Raji (cell line): ENCODE results near the gene CDKN1B.

Source experiments
- POLR2A ChIP-seq: IDR thresholded peaks from 2 replicates; pipeline ENCODE4 v1.6.1; 2011; ENCODE audit warnings: low read depth, low read length, control low read depth; ENCODE audit not compliant: insufficient read depth

The CDKN1B gene

DNA sequence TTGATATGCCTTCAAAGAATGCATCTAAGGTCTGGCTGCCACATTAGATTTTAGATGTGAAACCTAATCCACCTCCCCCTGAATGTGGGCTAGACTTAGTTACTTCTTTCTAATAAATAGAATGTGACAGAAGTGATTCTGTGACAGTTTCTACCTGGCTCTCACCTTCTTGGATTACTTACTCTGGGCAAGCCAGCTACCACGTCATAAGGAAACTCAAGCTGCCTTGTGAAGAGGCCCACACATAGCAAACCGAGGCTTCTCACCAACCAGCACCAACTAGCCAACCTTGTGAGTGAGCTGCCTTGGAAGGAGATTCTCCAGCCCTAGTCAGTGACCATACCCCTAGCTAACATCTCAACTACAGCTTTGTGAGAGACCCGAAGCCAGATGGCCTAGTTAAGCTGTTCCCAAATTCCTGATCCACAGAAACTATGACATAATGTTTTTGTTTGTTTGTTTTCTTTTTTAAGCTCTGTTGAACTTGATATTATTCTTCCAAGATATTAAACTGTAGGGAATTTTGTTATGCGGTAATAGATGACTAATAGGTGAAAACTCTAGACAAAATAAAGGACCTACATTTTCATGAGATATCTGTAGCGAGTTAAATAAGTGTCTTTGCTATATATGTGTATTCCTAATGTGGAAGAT is 27.4 kb upstream of the CDKN1B start:
- TF ChIP-seq POLR2A, result no peak

DNA sequence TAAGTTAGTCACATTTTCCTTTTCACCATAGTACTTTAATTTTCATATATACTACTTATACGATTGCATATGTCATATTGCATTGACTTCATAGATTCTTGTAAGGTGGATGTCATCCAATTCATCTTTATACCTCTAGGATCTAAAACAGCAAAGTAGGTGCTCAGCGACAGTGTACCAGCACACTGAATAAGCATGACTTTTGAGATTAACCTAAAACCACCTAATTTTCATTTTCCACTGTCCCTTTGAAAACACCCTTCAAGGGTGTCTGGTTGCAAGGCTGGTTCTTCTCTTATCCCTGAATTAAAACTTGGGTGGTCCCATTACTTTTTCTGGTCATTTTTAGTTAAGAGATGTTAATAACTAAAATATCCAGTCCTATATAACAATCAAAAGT is 25.6 kb upstream of the CDKN1B start:
- TF ChIP-seq POLR2A, result no peak

DNA sequence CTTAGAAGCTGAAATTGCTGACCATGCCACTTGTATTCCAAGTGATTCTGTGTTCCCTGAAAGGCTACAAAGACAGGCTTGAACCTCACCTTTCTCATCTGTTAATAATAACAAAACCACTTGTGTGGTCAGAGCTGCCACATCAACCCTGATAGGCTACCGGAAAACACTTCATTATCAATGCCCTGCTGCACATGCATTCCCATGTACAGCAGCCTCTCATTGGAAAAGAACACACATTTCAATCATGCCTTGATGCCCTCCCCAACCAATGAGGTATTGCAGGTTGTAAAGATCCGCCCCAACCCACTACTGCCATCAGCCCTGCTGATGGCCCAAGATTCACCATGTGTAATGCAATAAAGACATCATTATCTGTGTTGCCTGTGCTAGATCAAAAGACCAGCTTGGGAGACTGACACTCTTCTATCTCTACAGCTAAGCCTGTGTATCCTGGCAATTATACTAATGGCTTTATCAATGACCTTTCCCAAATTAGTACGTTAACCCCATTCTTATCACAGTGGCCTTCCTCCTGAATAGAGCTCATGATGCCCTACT is 24.0 kb upstream of the CDKN1B start:
- no peak for TF ChIP-seq POLR2A

DNA sequence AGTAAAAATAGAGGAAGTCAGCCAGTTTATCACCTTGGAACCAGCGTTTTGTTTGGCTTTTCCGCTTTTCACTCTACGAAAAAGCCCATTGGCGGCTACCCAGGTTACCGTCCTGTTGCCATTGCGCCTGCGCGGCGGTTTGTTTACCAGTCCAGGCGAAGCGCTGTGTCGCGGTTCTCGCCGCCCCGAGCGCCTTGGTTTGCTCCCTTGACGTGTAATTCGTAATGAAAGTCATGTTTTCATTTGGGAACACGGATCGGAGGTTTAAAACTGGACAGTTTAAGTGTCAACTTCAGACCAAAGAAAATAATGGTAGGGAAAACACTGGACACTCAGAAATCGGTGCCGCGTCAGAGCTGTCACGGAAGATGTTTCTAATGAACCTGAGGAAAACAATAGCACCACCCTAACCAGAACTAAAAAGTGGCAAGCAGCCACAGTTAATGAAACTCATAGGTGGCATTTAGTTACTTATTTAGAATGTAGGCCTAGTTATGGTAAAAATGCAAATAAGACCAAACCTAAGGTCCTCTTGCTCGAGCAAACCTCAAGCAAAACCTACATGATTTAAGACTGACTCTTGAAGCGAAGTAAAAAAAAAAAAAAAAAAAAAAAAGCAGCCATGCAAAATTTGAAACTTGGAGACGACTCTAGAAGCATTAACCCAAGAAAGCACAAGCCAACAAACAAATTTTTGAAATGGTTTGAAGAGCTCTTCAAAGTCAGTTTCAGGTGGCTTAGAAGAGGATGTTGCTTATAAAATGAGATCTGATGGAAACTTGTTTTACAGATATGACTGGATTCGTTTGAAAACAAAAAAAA is 20.4 kb upstream of the CDKN1B start:
- peak; percentile 43 for TF ChIP-seq POLR2A

DNA sequence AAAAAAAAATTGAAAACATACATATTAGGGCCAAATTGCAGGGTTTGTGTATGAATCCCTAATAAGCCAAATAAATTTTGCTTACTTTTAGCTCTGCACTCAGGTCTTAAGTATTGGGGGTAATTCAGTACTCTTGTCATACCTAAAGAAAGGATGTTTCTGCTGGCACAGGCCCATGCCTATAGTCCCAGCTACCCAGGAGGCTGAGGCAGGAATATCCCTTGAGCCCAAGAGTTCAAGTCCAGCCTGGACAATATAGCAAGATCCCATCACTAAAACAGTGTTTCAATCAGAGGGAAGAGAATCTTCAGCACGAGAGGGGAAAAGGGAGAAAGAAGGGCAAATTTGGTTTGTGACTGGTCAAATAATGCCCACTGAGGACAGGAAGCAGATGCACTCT is 17.8 kb upstream of the CDKN1B start:
- TF ChIP-seq POLR2A, result no peak

DNA sequence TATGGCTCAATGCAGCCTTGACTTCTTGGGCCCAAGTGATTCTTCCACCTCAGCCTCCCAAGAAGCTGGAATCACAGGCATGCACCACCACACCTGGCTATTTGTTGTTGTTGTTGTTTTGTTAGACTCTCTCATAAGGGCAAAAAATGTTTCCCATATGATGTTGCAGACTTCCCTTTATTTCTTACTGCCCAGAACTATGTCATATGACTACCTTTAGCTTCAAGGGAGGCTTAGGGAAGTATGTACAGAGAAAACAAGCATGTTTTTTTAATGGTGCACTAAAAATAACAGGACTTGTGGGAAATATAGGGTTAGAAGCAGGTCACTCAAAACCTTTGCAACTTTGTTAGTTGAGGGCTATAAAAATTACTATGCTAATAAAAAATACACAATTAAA is 16.9 kb upstream of the CDKN1B start:
- TF ChIP-seq POLR2A, result no peak

DNA sequence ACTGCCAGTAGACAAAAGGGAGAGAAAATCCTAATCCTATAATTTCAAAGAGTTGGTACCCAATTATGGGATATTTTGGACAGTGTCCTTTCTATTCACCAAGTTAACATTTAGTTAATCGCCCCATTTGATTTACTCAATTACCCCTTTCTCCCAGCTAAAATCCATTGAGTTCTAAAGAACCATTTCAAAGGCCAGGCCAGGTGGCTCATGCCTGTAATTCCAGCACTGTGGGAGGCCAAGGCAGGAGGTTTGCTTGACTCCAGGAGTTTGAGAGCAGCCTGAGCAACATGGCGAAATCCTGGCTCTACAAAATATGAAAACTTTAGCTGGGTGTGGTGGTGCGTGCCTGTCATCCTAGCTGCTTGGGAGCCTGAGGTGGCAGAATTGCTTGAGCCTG is 15.7 kb upstream of the CDKN1B start:
- TF ChIP-seq POLR2A, result no peak

DNA sequence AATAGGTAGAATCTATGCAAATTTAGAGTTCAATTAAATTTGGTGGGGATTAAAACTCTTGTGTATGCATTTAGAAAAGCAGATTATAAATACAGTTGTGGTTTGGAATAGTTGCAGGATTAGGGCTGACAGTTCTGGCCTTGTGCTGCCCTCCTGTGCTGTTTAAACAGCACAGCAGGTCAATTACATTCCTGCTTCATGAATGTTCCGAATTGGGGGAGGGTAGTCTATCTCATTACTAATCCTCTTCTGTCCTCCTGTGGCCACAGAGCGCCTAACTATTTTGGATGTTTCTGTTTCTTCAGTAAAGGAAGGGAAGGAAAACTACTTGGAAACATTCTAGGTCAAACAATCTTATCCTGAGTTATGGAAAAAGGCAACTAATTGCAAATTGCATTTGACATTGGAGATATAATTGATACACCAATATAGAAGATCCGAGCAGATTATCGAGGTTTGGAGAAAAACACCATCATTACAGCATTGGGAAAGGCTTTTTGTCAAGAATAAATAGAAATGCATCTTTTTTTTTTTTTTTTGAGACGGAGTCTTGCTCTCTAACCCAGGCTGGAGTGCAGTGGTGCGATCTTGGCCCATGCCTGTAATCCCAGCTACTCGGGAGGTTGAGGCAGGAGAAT is 12.5 kb upstream of the CDKN1B start:
- TF ChIP-seq POLR2A, result no peak

DNA sequence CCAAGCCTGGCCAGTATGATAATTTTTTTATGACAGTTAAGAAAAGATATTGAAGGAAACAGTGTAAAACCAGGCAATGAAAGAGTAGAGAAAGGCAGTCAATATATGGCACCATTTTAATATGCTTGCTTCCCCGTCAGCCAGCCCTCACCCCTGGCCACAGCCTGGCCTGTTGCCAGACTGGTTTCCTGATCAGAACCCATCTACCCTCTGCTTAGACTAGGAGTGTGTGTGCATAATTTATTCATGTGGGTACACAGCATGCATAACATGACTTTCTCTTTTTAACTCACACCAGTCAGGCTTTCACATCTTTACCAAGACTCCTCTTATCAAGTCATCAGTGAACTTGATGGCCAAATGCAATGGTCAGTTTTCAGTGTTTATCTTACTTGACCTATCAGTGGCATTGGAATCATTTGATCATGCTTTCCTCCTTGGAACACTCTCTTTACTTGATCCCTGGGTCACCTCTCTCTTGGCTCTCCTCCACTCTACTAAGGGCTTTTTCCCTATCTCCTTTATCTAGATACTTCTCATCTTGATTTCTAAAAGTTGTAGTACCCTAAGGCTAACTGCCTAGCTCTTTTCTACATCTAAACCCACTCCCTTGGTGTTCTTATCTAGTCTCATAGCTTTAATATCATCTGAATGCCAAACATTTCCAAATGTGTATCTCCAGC is 11.2 kb upstream of the CDKN1B start:
- no peak for TF ChIP-seq POLR2A

DNA sequence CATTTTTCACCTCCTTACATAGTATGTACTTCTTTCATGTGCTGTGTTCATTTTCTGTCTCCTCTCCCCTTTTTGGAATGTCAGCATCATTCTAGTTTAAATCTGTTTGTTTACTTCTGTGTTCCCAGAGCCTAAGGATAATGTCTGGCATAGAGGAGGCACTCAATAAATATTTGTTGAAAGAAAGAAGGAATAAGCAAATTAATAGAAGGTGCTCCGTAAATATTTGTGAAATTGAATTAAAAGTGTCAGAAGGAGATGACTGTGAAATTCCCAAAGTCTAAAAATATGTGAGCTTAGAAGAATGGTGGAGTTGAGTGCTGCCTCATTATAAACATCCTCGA is 3.3 kb upstream of the CDKN1B start:
- TF ChIP-seq POLR2A, result no peak

DNA sequence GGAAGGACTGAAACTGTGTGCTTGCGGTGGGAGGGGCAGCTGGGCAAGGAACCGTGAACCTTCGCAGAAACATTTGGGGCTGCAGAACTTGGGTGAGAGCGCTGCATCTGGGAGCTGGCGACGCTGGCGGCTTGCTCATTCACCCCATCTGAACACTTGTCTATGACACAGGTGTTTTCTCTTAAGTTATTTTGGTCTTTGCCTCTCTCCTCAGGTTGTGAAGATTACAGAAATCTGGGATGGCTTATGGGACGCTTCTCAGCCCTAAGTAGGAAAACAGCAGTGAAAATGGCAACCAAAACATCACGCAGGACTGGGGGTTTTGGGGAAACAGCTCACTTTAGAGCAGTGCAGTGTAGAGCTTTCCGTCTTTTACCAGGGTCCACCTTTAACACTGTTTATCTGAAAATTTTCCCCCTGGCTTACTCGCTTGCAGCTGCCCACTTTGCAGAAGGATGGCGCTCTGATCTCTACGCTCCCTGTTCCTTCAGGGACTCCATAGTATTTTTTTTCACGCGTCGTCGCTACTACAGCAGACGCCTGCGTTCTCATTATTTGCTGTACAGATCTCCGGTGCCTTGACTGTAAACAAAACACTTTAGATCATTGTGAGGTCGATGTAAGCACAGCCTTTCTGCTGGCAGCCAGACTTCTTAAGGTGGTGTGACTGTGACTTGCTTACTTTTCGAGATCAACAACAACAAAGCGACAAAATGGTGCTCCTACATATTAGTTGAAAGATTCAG is 2.7 kb upstream of the CDKN1B start:
- no peak for TF ChIP-seq POLR2A

DNA sequence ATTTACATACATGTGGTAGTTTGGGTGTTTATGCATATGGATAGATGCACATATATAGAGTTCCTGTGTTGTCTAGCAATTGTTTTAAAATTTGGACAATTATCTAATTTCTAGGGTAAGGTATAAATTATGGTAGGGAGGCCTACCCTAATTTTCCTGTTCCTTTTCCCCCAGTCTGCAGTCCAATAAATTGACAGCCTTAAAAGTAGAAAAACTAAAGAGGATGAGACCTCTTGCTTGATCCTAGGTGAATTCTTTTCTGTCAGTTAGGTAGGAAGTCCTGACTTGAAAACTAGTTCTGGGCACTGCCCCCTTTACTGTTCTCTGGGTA is 2.1 kb upstream of the CDKN1B start:
- no peak for TF ChIP-seq POLR2A

DNA sequence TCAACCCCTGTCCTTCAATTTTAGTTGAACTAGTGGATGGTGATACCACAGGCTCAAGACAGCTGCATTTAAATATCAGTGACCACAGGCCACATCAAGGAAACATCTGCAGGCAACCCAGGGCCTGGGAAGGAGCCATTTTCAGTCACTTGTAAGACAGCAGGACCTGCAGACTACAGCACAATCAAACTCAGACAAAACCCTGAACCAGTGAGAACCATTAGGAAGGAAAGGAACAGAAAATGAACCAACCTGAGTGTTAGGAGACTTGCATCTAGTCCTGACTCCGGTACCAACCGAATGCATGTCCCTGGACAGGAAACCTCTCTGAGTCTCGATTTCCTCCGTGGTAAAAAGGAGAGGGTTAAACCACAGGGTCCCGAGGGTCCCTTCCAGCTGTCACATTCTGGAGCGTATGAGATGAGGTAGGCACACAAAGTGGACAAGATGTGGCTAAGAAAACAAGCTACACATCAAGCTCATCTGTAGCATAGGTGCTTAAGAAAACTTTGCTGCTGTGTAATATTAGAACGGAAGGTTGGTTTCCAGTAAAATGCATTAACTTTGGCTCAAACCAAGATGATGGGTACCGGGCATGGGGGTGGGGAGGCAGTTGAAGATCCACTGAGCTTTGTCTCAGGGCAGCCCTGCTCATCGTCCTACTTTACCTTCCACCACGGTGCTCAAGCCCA is 1.6 kb upstream of the CDKN1B start:
- no peak for TF ChIP-seq POLR2A

DNA sequence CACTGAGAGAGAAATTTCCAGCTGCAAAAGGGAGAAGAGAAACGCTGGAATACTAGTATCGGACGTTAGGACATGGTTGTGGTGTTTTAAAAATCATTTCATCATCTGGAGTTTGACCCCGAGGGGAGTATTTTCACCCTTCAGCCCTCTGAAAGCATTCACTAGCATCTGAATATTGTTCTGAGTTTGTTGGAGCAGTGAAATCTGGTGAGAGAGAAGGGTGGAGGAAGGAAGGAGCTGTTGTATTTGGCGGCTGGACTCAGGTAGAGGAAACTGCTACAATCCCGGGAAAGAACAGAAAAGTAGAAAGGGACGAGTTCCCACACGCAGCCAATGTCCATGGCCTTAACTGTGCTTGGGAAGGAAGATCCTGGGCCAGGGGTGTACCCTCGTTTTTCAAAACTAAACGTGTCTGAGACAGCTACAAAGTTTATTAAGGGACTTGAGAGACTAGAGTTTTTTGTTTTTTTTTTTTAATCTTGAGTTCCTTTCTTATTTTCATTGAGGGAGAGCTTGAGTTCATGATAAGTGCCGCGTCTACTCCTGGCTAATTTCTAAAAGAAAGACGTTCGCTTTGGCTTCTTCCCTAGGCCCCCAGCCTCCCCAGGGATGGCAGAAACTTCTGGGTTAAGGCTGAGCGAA is 896 bp upstream of the CDKN1B start:
- TF ChIP-seq POLR2A, result no peak
